ENCODE results near the gene MUTYH.

MUTYH gene

DNA sequence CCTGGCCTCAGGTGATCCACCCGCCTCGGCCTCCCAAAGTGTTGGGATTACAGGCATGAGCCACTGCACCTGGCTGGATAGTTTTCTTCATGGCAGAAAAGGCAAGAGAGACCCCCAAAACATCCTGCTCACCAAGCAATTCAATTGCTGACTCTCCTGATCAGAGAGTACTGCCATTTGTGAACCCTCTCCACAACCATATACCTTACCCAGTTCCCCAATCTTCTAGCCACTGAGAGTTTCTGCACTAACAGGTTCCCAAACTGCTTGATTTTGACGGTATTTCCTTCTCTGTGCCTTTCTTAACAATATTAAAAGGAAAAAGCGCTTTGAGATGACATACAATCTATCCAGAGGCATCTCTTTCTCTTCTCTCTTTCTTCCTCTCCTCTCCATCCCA, 39.9 kb upstream of the MUTYH start:
- TF ChIP-seq, protein P1, sequence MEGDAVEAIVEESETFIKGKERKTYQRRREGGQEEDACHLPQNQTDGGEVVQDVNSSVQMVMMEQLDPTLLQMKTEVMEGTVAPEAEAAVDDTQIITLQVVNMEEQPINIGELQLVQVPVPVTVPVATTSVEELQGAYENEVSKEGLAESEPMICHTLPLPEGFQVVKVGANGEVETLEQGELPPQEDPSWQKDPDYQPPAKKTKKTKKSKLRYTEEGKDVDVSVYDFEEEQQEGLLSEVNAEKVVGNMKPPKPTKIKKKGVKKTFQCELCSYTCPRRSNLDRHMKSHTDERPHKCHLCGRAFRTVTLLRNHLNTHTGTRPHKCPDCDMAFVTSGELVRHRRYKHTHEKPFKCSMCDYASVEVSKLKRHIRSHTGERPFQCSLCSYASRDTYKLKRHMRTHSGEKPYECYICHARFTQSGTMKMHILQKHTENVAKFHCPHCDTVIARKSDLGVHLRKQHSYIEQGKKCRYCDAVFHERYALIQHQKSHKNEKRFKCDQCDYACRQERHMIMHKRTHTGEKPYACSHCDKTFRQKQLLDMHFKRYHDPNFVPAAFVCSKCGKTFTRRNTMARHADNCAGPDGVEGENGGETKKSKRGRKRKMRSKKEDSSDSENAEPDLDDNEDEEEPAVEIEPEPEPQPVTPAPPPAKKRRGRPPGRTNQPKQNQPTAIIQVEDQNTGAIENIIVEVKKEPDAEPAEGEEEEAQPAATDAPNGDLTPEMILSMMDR (conservative IDR thresholded peaks at IDR 0.05; ENCODE audit: low read depth, low read length): no peak
- DNase-seq (ENCODE audit: low read depth): no peak
- no peak overlapping the region for H3K4me3 ChIP-seq (ENCODE audit: low read length)

DNA sequence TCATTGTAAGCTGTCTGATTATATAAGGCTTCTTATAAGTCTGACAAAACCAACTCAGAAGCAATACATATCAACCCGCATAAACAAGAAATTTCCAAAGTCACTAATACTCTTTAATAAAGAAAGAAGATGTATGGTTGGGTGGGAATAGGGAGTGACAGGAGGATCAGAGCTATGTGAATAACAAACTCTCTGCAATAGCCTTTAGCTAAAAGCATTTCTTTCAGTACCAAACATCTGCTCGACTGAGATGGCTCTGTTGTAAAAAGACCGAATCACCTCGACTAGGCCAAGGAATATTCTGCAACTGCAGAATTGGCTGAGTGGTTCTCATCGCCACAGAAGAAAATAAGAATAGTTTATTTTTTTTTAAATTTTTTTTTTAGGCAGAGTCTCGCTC, 39.3 kb upstream of the MUTYH start:
- TF ChIP-seq, protein P1 (conservative IDR thresholded peaks at IDR 0.05; ENCODE audit: low read depth, low read length): no peak
- H3K4me3 ChIP-seq (ENCODE audit: low read length): no peak overlapping the region
- no peak for DNase-seq (ENCODE audit: low read depth)

DNA sequence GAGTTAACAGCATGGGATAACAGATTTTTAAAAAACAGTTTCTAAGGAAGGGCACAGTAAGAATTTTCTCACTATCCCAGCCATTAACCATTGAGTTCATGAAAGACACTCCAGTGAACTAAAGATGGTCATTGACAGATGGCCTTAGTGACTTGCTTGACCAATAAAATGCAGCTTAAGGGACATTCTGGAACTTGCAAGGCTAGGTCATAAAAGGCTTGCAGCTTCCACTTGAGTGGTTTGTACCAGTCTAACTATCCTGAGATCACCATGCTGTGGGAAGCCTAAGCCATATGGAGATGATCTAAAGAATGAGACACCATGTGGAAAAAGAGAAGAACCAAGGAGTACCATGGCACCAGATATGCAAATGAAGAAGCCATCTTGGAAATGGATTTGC, 37.9 kb upstream of the MUTYH start:
- TF ChIP-seq, protein P1 (conservative IDR thresholded peaks at IDR 0.05; ENCODE audit: low read depth, low read length): no peak
- no peak overlapping the region for H3K4me3 ChIP-seq (ENCODE audit: low read length)
- DNase-seq (ENCODE audit: low read depth): no peak

DNA sequence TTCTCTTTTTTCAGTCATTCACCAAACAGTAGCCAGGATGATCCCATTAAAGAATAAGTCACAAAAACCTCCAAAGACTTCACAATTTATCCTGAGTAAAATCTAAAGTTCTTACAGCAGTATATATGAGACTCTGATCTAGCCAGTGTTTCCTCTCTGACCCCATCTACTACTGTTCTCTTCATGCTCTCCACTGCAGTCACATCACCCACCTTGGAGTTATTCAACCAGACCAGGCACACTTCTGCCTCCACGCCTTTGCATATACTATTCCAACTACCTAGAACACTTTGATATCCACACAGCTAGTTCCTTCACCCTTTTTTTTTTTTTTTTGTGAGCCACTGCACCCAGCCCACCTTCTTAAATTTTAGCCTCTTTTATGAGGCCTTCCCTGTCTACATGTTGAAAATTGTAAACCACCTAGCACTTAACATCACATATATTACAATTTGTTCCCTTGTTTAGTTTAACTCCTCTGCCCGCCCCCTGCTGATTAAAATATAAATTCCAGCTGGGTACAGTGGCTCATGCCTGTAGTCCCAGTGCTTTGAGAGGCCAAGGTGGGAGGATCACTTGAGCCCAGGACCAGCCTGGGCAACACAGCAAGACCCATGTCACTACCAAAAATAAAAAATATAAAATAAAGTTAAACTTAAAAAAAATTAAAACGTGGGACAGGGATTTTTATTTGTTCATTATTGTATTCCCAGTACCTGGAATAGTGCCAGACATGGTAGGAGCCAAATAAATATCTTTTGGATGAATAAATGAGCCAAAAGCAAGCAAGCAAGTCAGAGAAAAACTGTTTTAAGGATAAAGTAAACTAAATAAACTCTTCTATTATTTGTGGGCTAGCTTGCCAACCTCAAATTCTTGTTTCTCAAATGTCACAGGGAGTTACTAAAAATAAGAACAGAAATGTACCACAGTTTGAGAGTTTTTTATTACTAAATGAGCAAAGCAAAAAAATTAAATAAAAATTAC, 35.2 kb upstream of the MUTYH start:
- DNase-seq (ENCODE audit: low read depth): no peak
- H3K4me3 ChIP-seq (ENCODE audit: low read length): no peak overlapping the region
- TF ChIP-seq, protein P1 (conservative IDR thresholded peaks at IDR 0.05; ENCODE audit: low read depth, low read length): no peak

DNA sequence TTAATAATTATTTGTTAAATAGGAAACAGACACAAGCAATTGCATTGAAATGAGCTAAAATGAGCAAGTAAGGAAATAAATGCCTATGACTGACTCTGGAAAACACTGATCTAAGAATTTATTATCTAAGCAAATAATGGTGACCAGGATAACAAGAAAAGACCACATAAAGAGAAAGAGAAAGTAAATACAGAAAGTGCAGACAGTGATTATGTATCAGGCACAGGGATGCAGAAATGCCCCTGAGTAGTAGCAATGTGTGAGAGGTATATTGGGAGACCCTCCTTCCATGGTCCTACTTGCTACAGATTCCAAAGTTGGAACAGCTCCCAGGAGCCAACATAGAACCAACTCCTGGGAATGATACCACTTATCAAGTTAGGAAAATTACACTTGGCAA, 33.3 kb upstream of the MUTYH start:
- TF ChIP-seq, protein P1 (conservative IDR thresholded peaks at IDR 0.05; ENCODE audit: low read depth, low read length): no peak
- H3K4me3 ChIP-seq (ENCODE audit: low read length): no peak overlapping the region
- DNase-seq (ENCODE audit: low read depth): no peak

DNA sequence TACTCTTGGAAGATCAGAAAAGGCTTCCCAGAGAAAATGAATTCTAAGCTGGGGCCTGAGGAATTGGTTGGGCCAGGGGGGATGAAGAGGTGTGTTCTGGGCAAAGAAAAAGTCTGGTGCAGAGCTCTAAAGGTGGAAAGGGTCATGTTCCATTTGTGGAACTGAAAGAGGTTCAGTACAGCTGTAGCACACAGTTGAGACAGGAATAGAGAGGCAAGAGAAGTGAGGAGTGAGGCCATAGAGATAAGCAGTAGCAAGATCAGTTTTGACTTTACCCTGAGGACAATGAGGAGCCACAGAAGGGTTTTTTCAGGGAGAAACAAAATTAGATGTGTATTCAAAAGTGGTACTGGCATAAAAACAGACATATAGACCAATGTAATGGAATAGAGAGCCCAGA, 30.3 kb upstream of the MUTYH start:
- TF ChIP-seq, protein P1 (conservative IDR thresholded peaks at IDR 0.05; ENCODE audit: low read depth, low read length): no peak
- DNase-seq (ENCODE audit: low read depth): no peak
- no peak overlapping the region for H3K4me3 ChIP-seq (ENCODE audit: low read length)

DNA sequence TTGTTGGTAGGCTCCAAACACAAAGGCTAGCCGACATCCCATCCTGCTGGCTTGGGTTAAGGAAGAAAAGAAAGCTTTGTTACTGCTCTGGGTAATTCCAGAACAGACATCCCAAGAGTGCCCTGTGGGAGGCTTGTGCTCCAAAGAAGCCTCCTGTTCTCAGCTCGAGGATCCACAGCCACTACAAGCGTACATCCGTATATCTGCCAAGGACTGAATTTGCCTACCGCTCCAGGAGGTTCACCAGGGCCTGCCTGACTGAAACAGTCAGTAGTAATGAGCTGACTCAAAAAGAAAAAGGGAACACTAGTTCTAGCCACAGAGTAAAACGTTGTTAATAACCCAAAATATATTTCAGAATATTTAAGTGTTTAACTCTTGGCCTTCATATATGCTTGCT, 24.8 kb upstream of the MUTYH start:
- TF ChIP-seq, protein P1 (conservative IDR thresholded peaks at IDR 0.05; ENCODE audit: low read depth, low read length): no peak
- no peak overlapping the region for H3K4me3 ChIP-seq (ENCODE audit: low read length)
- no peak for DNase-seq (ENCODE audit: low read depth)
